Suprapubic skin (tissue), 3 donors: ENCODE data around the gene PNPLA1.

Source experiments
- CTCF ChIP-seq, 2 donors: fragments of 200-600 bp in 1 of 2; fragments of 450-650 bp in 1 of 2; sonication (generic) in 1 of 2; IDR thresholded peaks; one replicate each; pipeline ENCODE4 v1.5.1; 2016 to 2019; ENCODE audit warnings: antibody characterized with exemption in 2 of 2, mild to moderate bottlenecking in 1 of 2, moderate library complexity in 1 of 2
- POLR2A ChIP-seq, 2 donors: fragments of 450-650 bp; IDR thresholded peaks; one replicate each; pipeline ENCODE4 v1.6.1; 2017; ENCODE audit warnings: antibody characterized with exemption in 2 of 2, mild to moderate bottlenecking in 2 of 2, moderate library complexity in 2 of 2

GRCh38 chr6:36335465-36336207, 65.8 kb downstream of the PNPLA1 start:
- TF ChIP-seq POLR2A (IDR thresholded peaks at IDR 0.05) (no peak), CTCF (IDR thresholded peaks at IDR 0.05) (no peak)
